K562 (cell line): ENCODE results near the gene VTI1B. TPM values are rescaled to one million over a fixed set of nuclear protein-coding genes. Genes with fewer than 3 reads are reported as not detected.

Experiments
- ATAC-seq: fragments of 200-7000 bp; cut with Tn5 transposase; 3 replicates; pipeline ENCODE4 v1.9.1; 2020; ENCODE audit warnings: moderate library complexity
- BruUV-seq: library from RNA; stranded (reverse); fragments of 400-500 nt; replicated peaks from 2 replicates; lab custom pipeline; 2021; lab: Mats Ljungman, UMichigan
- CTCF ChIA-PET: fragments of 300-600 bp; formaldehyde crosslinking; extraction: SDS; loops from one replicate; lab custom pipeline; 2021; ENCODE audit warnings: low intra/inter-chr PET ratio; lab: Yijun Ruan, JAX
- POLR2A ChIA-PET: fragments of 300-600, 350-650 bp; sonication (Branson Sonifier 250); formaldehyde crosslinking; extraction: SDS; loops from one replicate; lab custom pipeline; 2021; ENCODE audit warnings: antibody characterized with exemption, inconsistent platforms; lab: Yijun Ruan, JAX
- DNase-seq, 4 experiments: peaks; one replicate each; pipeline versions ENCODE4 v3.0.0 to v3.0.0-alpha.2; 2011 to 2018; ENCODE audit warnings: low spot score in 3 of 4, mixed read lengths in 3 of 4; ENCODE audit errors: extremely low read depth in 1 of 4
- FAIRE-seq: peaks from 2 replicates; lab custom pipeline; 2011; peaks lifted over from hg19 to GRCh38; lab: Jason Lieb, UNC
- H2AFZ ChIP-seq: 2 replicates; pipeline ENCODE4 v1.6.0; 2011; ENCODE audit warnings: low read depth, low read length, control low read depth, inconsistent platforms
- H3K27ac ChIP-seq: fragments of 200-600 bp; 3 replicates; pipeline ENCODE4 v1.8.0; 2011; ENCODE audit warnings: low read depth, mild to moderate bottlenecking, control low read depth, inconsistent platforms, low read length, moderate library complexity, mixed read lengths; ENCODE audit errors: extremely low read depth
- H3K27me3 ChIP-seq, 2 experiments: fragments of 300-600 bp in 1 of 2; 2 replicates in 1 of 2; 3 replicates in 1 of 2; pipeline versions ENCODE4 v1.6.0 to v1.8.0; 2011; ENCODE audit warnings: inconsistent platforms in 2 of 2, low read length in 2 of 2, mild to moderate bottlenecking in 1 of 2, mixed read lengths in 1 of 2, moderate library complexity in 1 of 2; ENCODE audit not compliant: control insufficient read depth in 2 of 2, insufficient read depth in 2 of 2
- H3K36me3 ChIP-seq: fragments of 300-600 bp; 3 replicates; pipeline ENCODE4 v1.8.0; 2011; ENCODE audit warnings: mild to moderate bottlenecking, low read length, inconsistent platforms; ENCODE audit not compliant: control insufficient read depth, insufficient read depth
- H3K4me1 ChIP-seq, 2 experiments: fragments of 200-600 bp in 1 of 2; replicated peaks in 1 of 2; 2 replicates in 1 of 2; 3 replicates in 1 of 2; pipeline versions ENCODE4 v1.5.1 to v1.8.0; 2011; ENCODE audit warnings: inconsistent platforms in 2 of 2, low read length in 2 of 2, mild to moderate bottlenecking in 1 of 2, mixed read lengths in 1 of 2, moderate library complexity in 1 of 2; ENCODE audit not compliant: control insufficient read depth in 2 of 2, insufficient read depth in 2 of 2
- H3K4me2 ChIP-seq: 2 replicates; pipeline ENCODE4 v1.6.1; 2011; ENCODE audit warnings: low read length, control low read depth, inconsistent platforms, mixed read lengths; ENCODE audit not compliant: insufficient read depth
- H3K4me3 ChIP-seq: fragments of 200-600 bp; sonication (generic), shearing (Covaris generic); 2 replicates; pipeline ENCODE4 v1.5.1; 2016; ENCODE audit warnings: control low read depth, inconsistent platforms
- H3K79me2 ChIP-seq: fragments of 200-600 bp; 3 replicates; pipeline ENCODE4 v1.8.0; 2011; ENCODE audit warnings: low read length, inconsistent platforms; ENCODE audit not compliant: control insufficient read depth, insufficient read depth
- H3K9ac ChIP-seq, 2 experiments: 2 replicates each; pipeline versions ENCODE4 v1.6.0 to v1.6.1; 2011; ENCODE audit warnings: low read depth in 2 of 2, low read length in 2 of 2, control low read depth in 1 of 2, inconsistent platforms in 1 of 2, mild to moderate bottlenecking in 1 of 2, mixed read lengths in 1 of 2; ENCODE audit not compliant: insufficient read depth in 1 of 2
- H3K9me1 ChIP-seq: one replicate; pipeline ENCODE4 v1.6.0; 2011; ENCODE audit warnings: inconsistent platforms, mild to moderate bottlenecking, low read length, moderate library complexity; ENCODE audit not compliant: control insufficient read depth, insufficient read depth
- H3K9me3 ChIP-seq: replicated peaks from 2 replicates; pipeline ENCODE4 v1.5.1; 2011; ENCODE audit warnings: low read depth, low read length, inconsistent platforms; ENCODE audit not compliant: control insufficient read depth, insufficient read depth
- H4K20me1 ChIP-seq: replicated peaks from 2 replicates; pipeline ENCODE4 v1.6.1; 2011; ENCODE audit warnings: low read length, inconsistent platforms, mixed read lengths; ENCODE audit not compliant: control insufficient read depth, insufficient read depth
- ATF1 ChIP-seq, 2 experiments: fragments of 450-650 bp in 1 of 2; IDR thresholded peaks; 2 replicates each; pipeline ENCODE4 v1.6.1; 2016; ENCODE audit warnings: missing compliant biosample characterization in 1 of 2, missing genetic modification characterization in 1 of 2
- DACH1 ChIP-seq: fragments of 450-650 bp; IDR thresholded peaks from 2 replicates; pipeline ENCODE4 v1.6.1; 2018; ENCODE audit not compliant: partially characterized antibody
- JUND ChIP-seq, 2 experiments: IDR thresholded peaks; 2 replicates in 1 of 2; 3 replicates in 1 of 2; pipeline ENCODE4 v1.6.1; 2011; ENCODE audit warnings: borderline replicate concordance in 2 of 2, low read depth in 2 of 2, low read length in 2 of 2, improper control_type of control experiment in 1 of 2, missing biosample characterization in 1 of 2, missing genetic modification characterization in 1 of 2, missing genetic modification reagents in 1 of 2
- NFIC ChIP-seq: fragments of 450-650 bp; IDR thresholded peaks from 2 replicates; pipeline ENCODE4 v1.6.1; 2017; ENCODE audit warnings: mild to moderate bottlenecking, inconsistent platforms
- PBX2 ChIP-seq, 2 experiments: IDR thresholded peaks in 1 of 2; conservative IDR thresholded peaks in 1 of 2; 2 replicates each; pipeline ENCODE4 v1.6.1; 2016; ENCODE audit warnings: low read depth in 2 of 2, mild to moderate bottlenecking in 1 of 2, missing compliant biosample characterization in 1 of 2, missing genetic modification characterization in 1 of 2, moderate library complexity in 1 of 2
- ZNF197 ChIP-seq: fragments of 200-800 bp; sonication (Bioruptor generic); IDR thresholded peaks from 2 replicates; pipeline ENCODE4 v1.6.1; 2016; ENCODE audit warnings: low read depth, missing genetic modification characterization, missing compliant biosample characterization
- ZNF512 ChIP-seq: IDR thresholded peaks from 2 replicates; pipeline ENCODE4 v1.6.1; 2016; ENCODE audit warnings: missing genetic modification characterization, missing compliant biosample characterization
- whole genome bisulfite sequencing: fragments of 100-300 bp; shearing (Covaris generic); methylation state at CpG from one replicate; pipeline ENCODE4 v1.1.6; 2016; ENCODE audit warnings: low coverage, mixed read lengths; ENCODE audit not compliant: insufficient coverage; ENCODE audit errors: missing lambda C conversion rate; 5-methylcytosine and 5-hydroxymethylcytosine counted together
- in situ Hi-C: fragments of 300-500 bp; cut with MboI; formaldehyde crosslinking; loops from 4 replicates; pipeline ENCODE4 v1.15.0; 2018; ENCODE audit warnings: inconsistent platforms, mixed read lengths
- intact Hi-C: fragments of 100-400 bp; cut with micrococcal nuclease; formaldehyde crosslinking; loops from 2 replicates; pipeline ENCODE4 v1.14.2; 2022
- polyA plus RNA-seq, 8 experiments: library from polyadenylated mRNA; depleted of rRNA in 4 of 8; stranded (reverse) in 5 of 8; unstranded in 3 of 8; fragments of >200 nt; fragmentation: Nextera tagmentation in 2 of 8; fragmentation: Illumina TruSeq in 1 of 8; extraction: Ambion mirVana in 2 of 8; extraction: Trizol in 1 of 8; gene quantifications; 2 replicates each; pipeline versions ENCODE4 v1.2.1 to v1.2.3, GENCODE V29; 2011 to 2014; ENCODE audit warnings: inconsistent platforms in 1 of 8, missing spikeins in 1 of 8
- total RNA-seq, 7 experiments: library from RNA; depleted of rRNA in 6 of 7; stranded (reverse); fragments of >200 nt in 6 of 7; fragmentation: Illumina TruSeq in 2 of 7; extraction: Trizol in 2 of 7; gene quantifications; 2 replicates each; pipeline versions ENCODE4 v1.2.1 to v1.2.3, GENCODE V29; 2011 to 2021; ENCODE audit warnings: low replicate concordance in 1 of 7

The VTI1B gene
- total and polyA plus RNA-seq, 9 of the 15 experiments (the other 6 are each of a cell fraction or from before 2014, with no cell fraction given) = 7.8 to 69.8 (median 50.1) TPM

- WGBS = under 1% methylated on average over 20 of the region's 21 CpGs
- FAIRE-seq (peak; percentile 98), DNase-seq (peak; percentile 42 to 88 (median 68)), ATAC-seq (peak; percentile 96)
- no peaks in the 10 kb centered on the region for H3K27me3 ChIP-seq
- peaks cover 45% of the 10 kb centered on the region for H3K79me2 ChIP-seq
- H3K4me1 ChIP-seq = peaks cover 6 to 8% of the 10 kb centered on the region in 2 experiments; a peak in 3 of 5 replicates
- peak overlapping the region; percentile 91 for H3K27ac ChIP-seq
- H3K4me2 ChIP-seq = peak overlapping the region; percentile 97
- CTCF ChIA-PET = no interaction called here
- H3K4me3 ChIP-seq = peak overlapping the region; percentile 63
- TSS peak; percentile 58 for BruUV-seq
- peak overlapping the region; percentile 84 to 93 for H3K9ac ChIP-seq
- intact Hi-C loops (loop anchor here (2.0 kb wide), 1 partner anchor 20 kb away; the partner anchor contains the start of gene VTI1B), in situ Hi-C loops (no loop called here)
- no peaks in the 10 kb centered on the region for H3K9me3 ChIP-seq
- peaks cover 40% of the 10 kb centered on the region for H3K36me3 ChIP-seq
- peak overlapping the region; percentile 86 for H2AFZ ChIP-seq
- POLR2A ChIA-PET = interaction anchor here (0.7 to 1.5 kb wide), 5 partner anchors 8 to 67 kb away, joined by 3 to 4 read pairs (median 4); no protein-coding TSS in a partner anchor
- H3K9me1 ChIP-seq = no peaks in the 10 kb centered on the region
- no peaks in the 10 kb centered on the region for H4K20me1 ChIP-seq
- TF ChIP-seq PBX2 (CRISPR knock-in tag; IDR thresholded peaks at IDR 0.05; ENCODE audit: low read depth) = no peak
- peak; percentile 50 for TF ChIP-seq PBX2 (tag; conservative IDR thresholded peaks at IDR 0.05; ENCODE audit: low read depth)
- peak; percentile 17 for TF ChIP-seq DACH1
- TF ChIP-seq JUND (IDR thresholded peaks at IDR 0.05; ENCODE audit: borderline replicate concordance, low read depth, low read length) = peak; percentile 5; the same call in 1 of the 2 replicates
- no peak for TF ChIP-seq JUND (tag; IDR thresholded peaks at IDR 0.05; ENCODE audit: borderline replicate concordance, low read depth, low read length)
- no peak for TF ChIP-seq ATF1 (CRISPR knock-in tag; IDR thresholded peaks at IDR 0.05)
- TF ChIP-seq ATF1 (tag; IDR thresholded peaks at IDR 0.05) = peak; percentile 67
- peak; percentile 50 for TF ChIP-seq NFIC
- TF ChIP-seq ZNF197 (CRISPR knock-in tag) = no peak
- TF ChIP-seq ZNF512 = no peak
These were observed 20.5 kb upstream of the VTI1B start for GRCh38 chr14:67694791-67695393.
